Panc1 (cell line): ENCODE results near the gene PPIP5K1. TPM values are rescaled to one million over a fixed set of nuclear protein-coding genes. Genes with fewer than 3 reads are reported as not detected.
A peak's percentile ranks its signal among the peaks of the same experiment; 100 is the strongest.
"Not testable (repeated sequence)": the region's sequence is repeated elsewhere in the genome, so short reads cannot be mapped to it uniquely, and the experiment has no call there.

ENCODE experiments used
- ATAC-seq: fragments of 200-7000 bp; cut with Tn5 transposase; 2 replicates; pipeline ENCODE4 v1.9.1; 2020; ENCODE audit warnings: mild to moderate bottlenecking, moderate library complexity
- Bru-seq: library from RNA; stranded (reverse); fragments of 400-500 nt; gene quantifications from one replicate; lab custom pipeline; 2021; lab: Mats Ljungman, UMichigan
- BruChase-seq, 2 experiments: library from RNA; stranded (reverse); fragments of 400-500 nt; gene quantifications; one replicate each; lab custom pipeline; 2021; lab: Mats Ljungman, UMichigan
- BruUV-seq: library from RNA; stranded (reverse); fragments of 400-500 nt; replicated peaks from 2 replicates; lab custom pipeline; 2021; lab: Mats Ljungman, UMichigan
- CTCF ChIA-PET: fragments of 300-600 bp; sonication (Branson Sonifier 250); formaldehyde crosslinking; loops from one replicate; lab custom pipeline; 2022; ENCODE audit warnings: antibody characterized with exemption; lab: Charles Lee
- POLR2A ChIA-PET: fragments of 300-600 bp; sonication (Branson Sonifier 250); formaldehyde crosslinking; loops from one replicate; lab custom pipeline; 2022; ENCODE audit warnings: antibody characterized with exemption; lab: Charles Lee
- DNase-seq: peaks from one replicate; pipeline ENCODE4 v3.0.0-alpha.2; 2010; ENCODE audit warnings: low read depth, low spot score
- H3K27ac ChIP-seq: 2 replicates; pipeline ENCODE4 v1.5.1; 2011; ENCODE audit warnings: mild to moderate bottlenecking, low read length, inconsistent platforms
- H3K27me3 ChIP-seq: fragments of 200-500 bp; sonication (Bioruptor generic); 2 replicates; pipeline ENCODE4 v1.6.0; 2014; ENCODE audit warnings: low read length, inconsistent platforms; ENCODE audit not compliant: control insufficient read depth, insufficient read depth
- H3K36me3 ChIP-seq: fragments of 200-500 bp; sonication (Bioruptor generic); 2 replicates; pipeline ENCODE4 v1.5.1; 2014; ENCODE audit warnings: inconsistent platforms, mild to moderate bottlenecking, low read length, moderate library complexity; ENCODE audit not compliant: control insufficient read depth, insufficient read depth
- H3K4me1 ChIP-seq: 2 replicates; pipeline ENCODE4 v1.5.1; 2011; ENCODE audit warnings: inconsistent platforms, mild to moderate bottlenecking, low read length, moderate library complexity; ENCODE audit not compliant: control insufficient read depth, insufficient read depth
- H3K4me3 ChIP-seq, 2 experiments: 2 replicates each; pipeline ENCODE4 v1.5.1; 2011 to 2012; ENCODE audit warnings: low read depth in 2 of 2, low read length in 2 of 2, mild to moderate bottlenecking in 2 of 2, inconsistent platforms in 1 of 2, moderate library complexity in 1 of 2
- H3K9me3 ChIP-seq: fragments of 200-500 bp; sonication (Bioruptor generic); 2 replicates; pipeline ENCODE4 v1.5.1; 2014; ENCODE audit warnings: low read depth, mild to moderate bottlenecking, inconsistent platforms, low read length, moderate library complexity; ENCODE audit not compliant: control insufficient read depth, insufficient read depth
- in situ Hi-C: cut with HindIII; loops from 2 replicates; pipeline ENCODE4 v1.10.0; 2016; ENCODE audit warnings: low sequenced_read_pairs, low pct_unique_long_range_greater_than_20kb
- intact Hi-C: fragments of 100-400 bp; cut with micrococcal nuclease; formaldehyde crosslinking; loops from one replicate; pipeline ENCODE4 v1.10.0; 2022; ENCODE audit not compliant: unreplicated experiment
- long read RNA-seq: library from polyadenylated mRNA; unstranded; transcript quantifications from one replicate; pipeline ENCODE4 v2.0.0, GENCODE V29; 2021; ENCODE audit not compliant: unreplicated experiment
- polyA plus RNA-seq: library from polyadenylated mRNA; unstranded; fragments of >200 nt; gene quantifications from one replicate; pipeline ENCODE4 v1.2.1, GENCODE V29; 2012; ENCODE audit warnings: missing spikeins; ENCODE audit not compliant: insufficient read length
- total RNA-seq: library from RNA; stranded (reverse); gene quantifications from one replicate; pipeline ENCODE4 v1.2.1, GENCODE V29; 2021; ENCODE audit not compliant: unreplicated experiment
- TF ChIP-seq, protein P1 (sequence below), 2 experiments: IDR thresholded peaks; 2 replicates each; pipeline ENCODE4 v1.6.1; 2011 to 2012; ENCODE audit warnings: low read depth in 2 of 2, control low read depth in 1 of 2, low read length in 1 of 2, mild to moderate bottlenecking in 1 of 2, moderate library complexity in 1 of 2; ENCODE audit not compliant: insufficient read depth in 1 of 2

Gene PPIP5K1
- total RNA-seq (56.6 TPM), Bru-seq, nascent RNA (percentile 47 among the genes with signal in this experiment), BruChase-seq, experiment 1, labeled RNA remaining after a 2-hour chase (percentile 53 among the genes with signal in this experiment), BruChase-seq, experiment 2, labeled RNA remaining after a 6-hour chase (percentile 56 among the genes with signal in this experiment)
- 29.0 TPM for polyA plus RNA-seq
- long read RNA-seq, full-length matches to known transcripts, result 1 of 27 reads
- long read RNA-seq, partial matches to known transcripts, result 13 of 27 reads
- long read RNA-seq, other reads (novel, unspliced or antisense), result 13 of 27 reads

DNA sequence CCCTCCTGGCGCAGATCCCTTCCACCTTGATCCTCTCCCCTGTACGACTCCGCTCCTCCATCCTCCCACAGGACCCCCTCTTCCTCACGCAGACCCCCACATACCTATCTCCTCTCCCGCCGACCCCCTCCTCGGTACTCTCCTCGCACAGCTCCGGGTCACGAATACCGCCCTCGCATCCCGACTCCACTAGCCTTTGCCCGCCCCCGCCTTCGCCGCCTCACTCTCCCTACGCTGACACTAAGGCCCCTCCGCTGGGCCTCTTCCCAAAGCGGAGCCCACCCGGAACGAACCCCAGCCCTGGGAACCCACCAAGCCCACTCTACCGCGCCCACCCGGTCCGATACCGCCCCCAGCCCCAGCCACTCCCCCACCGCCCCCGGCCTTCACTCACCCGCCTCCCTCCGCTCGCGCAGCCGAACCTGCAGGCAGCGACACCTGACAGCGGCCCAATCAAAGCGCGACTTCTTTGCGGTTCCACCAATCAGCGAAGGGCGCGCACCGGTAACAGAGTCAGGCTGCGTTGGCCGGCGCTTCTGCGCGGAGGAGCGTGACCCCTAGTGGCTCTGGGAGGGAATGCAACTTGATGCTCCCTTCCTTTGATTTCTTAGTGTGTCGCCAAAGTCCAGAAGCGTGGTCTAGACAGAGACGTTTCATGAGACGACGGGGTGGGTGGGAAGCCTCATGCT is at the start of gene PPIP5K1:
PPIP5K1 (minus strand) TSS at position 431 of the 689 bp plus-strand sequence. CDS start 5,704 bp downstream, outside the sequence.
- DNase-seq, H3K27me3 ChIP-seq, H3K9me3 ChIP-seq, intact Hi-C loops, CTCF ChIA-PET, H3K4me1 ChIP-seq, H3K4me3 ChIP-seq, POLR2A ChIA-PET, in situ Hi-C loops, H3K36me3 ChIP-seq, BruUV-seq, H3K27ac ChIP-seq: not testable (repeated sequence)
- peak; percentile 99 for ATAC-seq

DNA sequence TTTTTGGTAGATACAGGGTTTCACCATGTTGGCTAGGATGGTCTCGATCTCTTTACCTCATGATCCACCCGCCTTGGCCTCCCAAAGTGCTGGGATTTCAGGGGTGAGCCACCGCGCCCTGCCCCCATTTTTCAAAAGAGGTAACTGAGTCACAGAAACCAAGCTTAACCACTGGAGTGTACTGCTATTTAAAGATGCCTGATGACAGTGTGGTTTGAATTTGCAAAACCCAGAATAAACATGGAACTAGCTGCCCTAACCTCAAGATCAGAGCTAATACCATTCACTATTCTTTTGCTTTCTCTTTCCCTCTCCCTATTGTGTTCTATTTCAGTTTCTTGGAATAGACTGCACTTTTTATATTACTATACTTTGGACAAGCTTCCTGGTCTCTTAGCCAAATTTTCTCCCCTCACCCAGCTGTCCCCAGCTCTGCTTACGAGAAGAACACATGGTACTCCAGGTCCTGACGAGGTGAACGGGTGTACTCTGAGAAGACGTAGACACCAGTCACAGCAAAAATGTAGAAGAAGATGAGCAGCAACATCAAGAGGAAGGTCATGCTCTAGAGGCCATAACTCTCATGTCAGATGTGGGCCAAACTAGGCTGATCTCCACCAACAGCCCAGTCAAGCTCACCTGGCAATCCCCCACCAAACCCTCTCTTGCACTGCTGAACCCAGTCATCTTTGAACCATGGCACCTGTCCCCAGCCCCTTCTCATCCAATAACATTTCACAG is 48.6 kb upstream of the PPIP5K1 start:
- H3K4me1 ChIP-seq, intact Hi-C loops, CTCF ChIA-PET, H3K9me3 ChIP-seq, BruUV-seq, DNase-seq, ATAC-seq, H3K27me3 ChIP-seq, H3K4me3 ChIP-seq, POLR2A ChIA-PET, H3K27ac ChIP-seq, H3K36me3 ChIP-seq, in situ Hi-C loops: not testable (repeated sequence)

DNA sequence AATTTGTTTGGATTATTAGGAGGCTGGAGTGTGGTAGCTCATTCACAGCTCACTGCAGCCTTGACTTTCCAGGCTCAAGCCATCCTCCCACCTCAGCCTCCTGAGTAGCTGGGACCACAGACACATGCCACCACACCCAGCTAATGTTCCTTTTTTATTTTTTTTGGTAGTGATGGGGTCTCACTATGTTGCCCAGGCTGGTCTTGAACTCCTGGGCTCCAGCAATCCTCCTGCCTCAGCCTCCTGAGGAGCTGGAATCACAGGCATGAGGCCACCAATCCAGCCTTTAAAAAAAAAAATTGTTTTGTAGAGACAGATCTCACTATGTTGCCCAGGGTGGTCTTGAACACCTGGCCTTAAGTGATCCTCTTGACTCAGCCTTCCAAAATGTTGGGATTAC is 36.9 kb upstream of the PPIP5K1 start:
- CTCF ChIA-PET, ATAC-seq, H3K4me3 ChIP-seq, in situ Hi-C loops, H3K27ac ChIP-seq, BruUV-seq, DNase-seq, H3K27me3 ChIP-seq, H3K4me1 ChIP-seq, intact Hi-C loops, POLR2A ChIA-PET, H3K36me3 ChIP-seq, H3K9me3 ChIP-seq: not testable (repeated sequence)

DNA sequence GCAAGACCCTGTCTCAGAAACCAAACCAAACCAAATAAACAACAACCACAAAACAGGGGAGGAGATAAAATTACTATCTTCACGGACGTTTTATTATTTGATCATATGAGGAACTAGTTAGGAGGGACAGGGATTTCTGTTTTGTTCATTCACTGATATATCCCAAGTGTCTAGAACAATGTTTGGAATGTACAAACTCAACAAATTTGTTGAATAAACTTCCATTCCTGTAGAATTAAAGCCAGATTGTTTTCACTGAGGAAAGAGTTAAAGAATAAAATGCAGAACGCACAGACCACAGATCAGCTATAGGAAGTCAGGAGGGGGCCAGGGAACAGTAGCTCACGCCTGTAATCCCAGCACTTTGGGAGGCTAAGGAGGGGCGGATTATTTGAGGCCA is 35.1 kb upstream of the PPIP5K1 start:
- no peaks in the 10 kb centered on the region for H3K9me3 ChIP-seq
- H3K27me3 ChIP-seq, result no peaks in the 10 kb centered on the region
- DNase-seq (no peak), ATAC-seq (no peak)
- ChIA-PET POLR2A (no interaction called here), CTCF (interaction anchor here (0.5 kb wide), 1 partner anchor 434 kb away, joined by 6 read pairs; no protein-coding TSS in a partner anchor)
- H3K27ac ChIP-seq, result no peak overlapping the region
- BruUV-seq, result no TSS peak
- H3K4me3 ChIP-seq, result no peak overlapping the region
- in situ Hi-C loops (no loop called here), intact Hi-C loops (no loop called here)
- no peaks in the 10 kb centered on the region for H3K36me3 ChIP-seq
- TF ChIP-seq, protein P1, sequence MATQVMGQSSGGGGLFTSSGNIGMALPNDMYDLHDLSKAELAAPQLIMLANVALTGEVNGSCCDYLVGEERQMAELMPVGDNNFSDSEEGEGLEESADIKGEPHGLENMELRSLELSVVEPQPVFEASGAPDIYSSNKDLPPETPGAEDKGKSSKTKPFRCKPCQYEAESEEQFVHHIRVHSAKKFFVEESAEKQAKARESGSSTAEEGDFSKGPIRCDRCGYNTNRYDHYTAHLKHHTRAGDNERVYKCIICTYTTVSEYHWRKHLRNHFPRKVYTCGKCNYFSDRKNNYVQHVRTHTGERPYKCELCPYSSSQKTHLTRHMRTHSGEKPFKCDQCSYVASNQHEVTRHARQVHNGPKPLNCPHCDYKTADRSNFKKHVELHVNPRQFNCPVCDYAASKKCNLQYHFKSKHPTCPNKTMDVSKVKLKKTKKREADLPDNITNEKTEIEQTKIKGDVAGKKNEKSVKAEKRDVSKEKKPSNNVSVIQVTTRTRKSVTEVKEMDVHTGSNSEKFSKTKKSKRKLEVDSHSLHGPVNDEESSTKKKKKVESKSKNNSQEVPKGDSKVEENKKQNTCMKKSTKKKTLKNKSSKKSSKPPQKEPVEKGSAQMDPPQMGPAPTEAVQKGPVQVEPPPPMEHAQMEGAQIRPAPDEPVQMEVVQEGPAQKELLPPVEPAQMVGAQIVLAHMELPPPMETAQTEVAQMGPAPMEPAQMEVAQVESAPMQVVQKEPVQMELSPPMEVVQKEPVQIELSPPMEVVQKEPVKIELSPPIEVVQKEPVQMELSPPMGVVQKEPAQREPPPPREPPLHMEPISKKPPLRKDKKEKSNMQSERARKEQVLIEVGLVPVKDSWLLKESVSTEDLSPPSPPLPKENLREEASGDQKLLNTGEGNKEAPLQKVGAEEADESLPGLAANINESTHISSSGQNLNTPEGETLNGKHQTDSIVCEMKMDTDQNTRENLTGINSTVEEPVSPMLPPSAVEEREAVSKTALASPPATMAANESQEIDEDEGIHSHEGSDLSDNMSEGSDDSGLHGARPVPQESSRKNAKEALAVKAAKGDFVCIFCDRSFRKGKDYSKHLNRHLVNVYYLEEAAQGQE (IDR thresholded peaks at IDR 0.05; ENCODE audit: insufficient read depth in 1 of 2, low read depth in 2 of 2, low read length in 1 of 2), result no peak
- no peaks in the 10 kb centered on the region for H3K4me1 ChIP-seq

DNA sequence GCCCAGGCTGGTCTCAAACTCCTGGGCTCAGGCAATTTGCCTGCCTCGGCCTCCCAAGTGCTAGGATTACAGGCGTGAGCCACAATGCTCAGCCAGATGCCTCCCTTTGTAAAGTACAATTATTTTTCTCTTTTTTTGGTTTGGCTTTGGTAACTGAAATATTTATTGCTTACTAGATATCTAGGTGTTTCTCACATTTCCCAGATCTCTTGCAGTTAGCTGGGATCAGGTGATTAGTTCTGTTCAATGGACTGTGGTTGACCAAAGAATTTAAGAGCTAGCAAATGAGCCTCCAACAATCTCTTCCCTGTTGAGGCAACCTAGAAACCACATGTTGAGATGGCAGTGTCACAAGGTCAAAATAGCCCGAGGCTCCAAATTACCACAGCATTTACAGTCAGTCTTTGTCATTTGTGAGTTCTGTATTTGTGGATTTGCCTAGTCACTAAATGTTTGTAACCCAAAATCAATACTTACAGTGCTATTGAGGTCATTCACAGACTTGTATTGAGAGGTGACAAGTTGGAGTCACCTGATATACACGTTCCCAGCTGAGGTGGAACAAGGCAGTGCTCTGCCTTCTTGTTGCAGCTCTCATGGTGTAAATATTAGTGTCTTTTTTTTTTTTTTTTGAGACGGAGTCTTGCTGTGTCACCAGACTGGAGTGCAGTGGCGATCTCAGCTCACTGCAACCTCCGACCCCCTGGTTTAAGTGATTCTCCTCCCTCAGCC is 32.2 kb upstream of the PPIP5K1 start:
- DNase-seq, H3K4me1 ChIP-seq, H3K36me3 ChIP-seq, intact Hi-C loops, POLR2A ChIA-PET, H3K27me3 ChIP-seq, BruUV-seq, CTCF ChIA-PET, H3K4me3 ChIP-seq, in situ Hi-C loops, H3K9me3 ChIP-seq, H3K27ac ChIP-seq: not testable (repeated sequence)
- ATAC-seq, result peak; percentile 58; the same call in 1 of the 2 replicates
